ENCODE measurements around the gene XYLT1. TPM values are rescaled to one million over a fixed set of nuclear protein-coding genes. Genes with fewer than 3 reads are reported as not detected.

The XYLT1 gene
- total RNA-seq, 2 donors from 2014 or later: 5.1 to 19.3 TPM

- no peak for DNase-seq (ENCODE audit: low spot score)
- H3K4me3 ChIP-seq: no peak overlapping the region
- intact Hi-C loops (cut with DNase I): no loop called here
- 96% methylated on average over 3 of the region's 3 CpGs for WGBS
- TF ChIP-seq CTCF (IDR thresholded peaks at IDR 0.05): no peak
- TF ChIP-seq POLR2A (IDR thresholded peaks at IDR 0.05): no peak
- no peak for TF ChIP-seq POLR2AphosphoS5 (IDR thresholded peaks at IDR 0.05)
- no peak overlapping the region for H3K27ac ChIP-seq
- no peaks in the 10 kb centered on the region for H3K27me3 ChIP-seq (replicated peaks; ENCODE audit: insufficient read depth)
- H3K4me1 ChIP-seq (replicated peaks): no peaks in the 10 kb centered on the region
- no peaks in the 10 kb centered on the region for H3K36me3 ChIP-seq
- H3K9me3 ChIP-seq: no peaks in the 10 kb centered on the region
These were observed 271.6 kb downstream of the XYLT1 start for GRCh38 chr16:17199135-17199534.

GRCh38 chr16:17196526-17196925 lies 274.2 kb downstream of the XYLT1 start:
- intact Hi-C loops (cut with DNase I): no loop called here
- no peaks in the 10 kb centered on the region for H3K36me3 ChIP-seq
- WGBS: 88% methylated on average over 3 of the region's 3 CpGs

GRCh38 chr16:17194190-17194780 lies 276.5 kb downstream of the XYLT1 start:
- Histone ChIP-seq H3K27me3 (replicated peaks; ENCODE audit: insufficient read depth) (no peaks in the 10 kb centered on the region), H3K4me1 (replicated peaks) (no peaks in the 10 kb centered on the region), H3K9me3 (no peaks in the 10 kb centered on the region), H3K36me3 (no peaks in the 10 kb centered on the region), H3K4me3 (no peak overlapping the region), H3K27ac (no peak overlapping the region)
- peak; percentile 22 to 54 (median 39) for TF ChIP-seq CTCF (IDR thresholded peaks at IDR 0.05)
- TF ChIP-seq POLR2A (IDR thresholded peaks at IDR 0.05): no peak
- TF ChIP-seq POLR2AphosphoS5 (IDR thresholded peaks at IDR 0.05): no peak
- DNase-seq (ENCODE audit: low spot score): peak; percentile 14
- intact Hi-C loops (cut with DNase I): no loop called here
- WGBS: 63% methylated on average over 13 of the region's 14 CpGs

More at GRCh38 chr16:17196526-17196925, 274.2 kb downstream of the XYLT1 start:
- Histone ChIP-seq H3K4me1 (replicated peaks) (no peaks in the 10 kb centered on the region), H3K27ac (no peak overlapping the region), H3K9me3 (no peaks in the 10 kb centered on the region), H3K4me3 (no peak overlapping the region), H3K27me3 (replicated peaks; ENCODE audit: insufficient read depth) (no peaks in the 10 kb centered on the region)
- no peak for DNase-seq (ENCODE audit: low spot score)
- TF ChIP-seq CTCF (IDR thresholded peaks at IDR 0.05) (no peak), POLR2A (IDR thresholded peaks at IDR 0.05) (no peak), POLR2AphosphoS5 (IDR thresholded peaks at IDR 0.05) (no peak)

GRCh38 chr16:17193566-17194100 lies 277.1 kb downstream of the XYLT1 start:
- WGBS: 88% methylated on average over 6 of the region's 6 CpGs

More at GRCh38 chr16:17193566-17194100, 277.1 kb downstream of the XYLT1 start:
- no peaks in the 10 kb centered on the region for H3K9me3 ChIP-seq
- TF ChIP-seq POLR2A (IDR thresholded peaks at IDR 0.05) (no peak), CTCF (IDR thresholded peaks at IDR 0.05) (no peak), POLR2AphosphoS5 (IDR thresholded peaks at IDR 0.05) (no peak)
- H3K27ac ChIP-seq: no peak overlapping the region
- no peak for DNase-seq (ENCODE audit: low spot score)
- H3K27me3 ChIP-seq (replicated peaks; ENCODE audit: insufficient read depth): no peaks in the 10 kb centered on the region
- H3K4me3 ChIP-seq: no peak overlapping the region
- no peaks in the 10 kb centered on the region for H3K4me1 ChIP-seq (replicated peaks)
- intact Hi-C loops (cut with DNase I): no loop called here
- H3K36me3 ChIP-seq: no peaks in the 10 kb centered on the region
